GM18907 (cell line): ENCODE data around the gene PALLD.
"Not testable (repeated sequence)": the region's sequence is repeated elsewhere in the genome, so short reads cannot be mapped to it uniquely, and the experiment has no call there.

ENCODE experiments used
- ATAC-seq: cut with Tn5 transposase; IDR thresholded peaks from one replicate; pipeline ENCODE4 v1.9.1; 2021; ENCODE audit warnings: mild to moderate bottlenecking, moderate library complexity; ENCODE audit not compliant: unreplicated experiment

The PALLD gene

DNA sequence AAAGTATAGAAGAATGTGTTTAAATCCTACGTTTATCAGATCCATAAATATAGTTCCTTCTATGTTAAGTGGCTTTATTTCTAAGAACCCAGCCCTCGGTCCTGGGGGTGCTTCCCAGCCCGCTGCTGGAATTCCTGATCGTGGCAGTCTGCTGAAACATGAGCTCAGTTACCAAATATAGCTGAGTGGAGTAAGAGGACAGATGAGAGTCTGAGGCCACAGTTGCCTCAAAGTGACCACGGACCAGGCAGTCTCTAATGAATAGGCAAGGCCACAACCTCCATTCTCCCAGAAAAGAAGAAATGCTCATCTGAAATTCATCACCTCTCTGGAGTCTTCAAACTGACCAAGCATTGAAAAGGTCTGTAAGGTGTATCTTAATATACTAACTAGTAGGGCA lies at the start of gene PALLD:
PALLD (plus strand) TSS at position 219 of the 400 bp plus-strand sequence.
- no peak for ATAC-seq

DNA sequence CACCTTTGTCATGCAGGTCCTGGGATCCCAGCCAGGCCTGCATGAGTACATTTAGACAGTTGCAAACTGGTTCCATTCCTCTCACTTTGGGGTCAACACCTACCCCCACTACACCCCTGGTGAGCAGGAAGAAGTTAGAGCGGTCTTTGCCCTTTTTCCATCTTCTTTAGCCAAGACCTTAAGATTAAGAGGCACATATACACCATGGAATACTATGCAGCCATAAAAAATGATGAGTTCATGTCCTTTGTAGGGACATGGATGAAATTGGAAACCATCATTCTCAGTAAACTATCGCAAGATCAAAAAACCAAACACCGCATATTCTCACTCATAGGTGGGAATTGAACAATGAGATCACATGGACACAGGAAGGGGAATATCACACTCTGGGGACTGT lies 47.8 kb upstream of the PALLD start:
- not testable (repeated sequence) for ATAC-seq

- no peak for ATAC-seq
Observed at GRCh38 chr4:168449719-168450452, 47.0 kb upstream of the PALLD start.

GRCh38 chr4:168451331-168451730 lies 45.5 kb upstream of the PALLD start:
- peak; percentile 29 for ATAC-seq

DNA sequence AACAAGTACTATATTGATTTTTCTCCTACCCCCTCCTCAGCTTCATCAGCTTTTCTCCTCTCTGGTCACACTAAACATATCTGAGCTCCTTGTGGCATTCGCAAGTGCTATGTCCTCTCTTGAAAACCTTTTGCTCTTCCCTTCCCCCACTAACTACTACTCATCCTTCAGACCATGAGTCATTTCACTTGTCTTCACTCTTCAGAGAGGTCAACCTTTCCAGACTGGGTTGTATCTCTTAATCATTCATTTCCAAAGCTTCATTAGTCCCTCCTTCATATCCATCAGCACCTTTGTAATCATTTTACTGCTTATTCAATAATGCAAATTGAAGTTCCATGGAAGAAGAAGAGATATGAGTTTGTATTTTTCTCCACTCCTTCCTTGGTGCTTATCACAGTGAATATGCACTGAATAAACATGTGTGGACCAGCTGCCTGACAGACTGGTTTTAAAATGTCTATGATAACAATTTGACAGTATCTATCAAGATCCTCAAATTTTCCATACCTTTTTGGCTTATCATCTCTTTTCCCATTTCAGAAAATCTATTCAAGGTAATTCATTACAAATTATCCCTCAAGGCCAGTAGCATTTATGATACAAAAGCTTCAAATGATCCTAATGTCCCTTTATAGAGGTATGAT lies 45.0 kb upstream of the PALLD start:
- ATAC-seq = peak; percentile 91

GRCh38 chr4:168453146-168453545 lies 43.7 kb upstream of the PALLD start:
- no peak for ATAC-seq

- ATAC-seq = not testable (repeated sequence)
Observed at GRCh38 chr4:168458256-168458655, 38.6 kb upstream of the PALLD start.

DNA sequence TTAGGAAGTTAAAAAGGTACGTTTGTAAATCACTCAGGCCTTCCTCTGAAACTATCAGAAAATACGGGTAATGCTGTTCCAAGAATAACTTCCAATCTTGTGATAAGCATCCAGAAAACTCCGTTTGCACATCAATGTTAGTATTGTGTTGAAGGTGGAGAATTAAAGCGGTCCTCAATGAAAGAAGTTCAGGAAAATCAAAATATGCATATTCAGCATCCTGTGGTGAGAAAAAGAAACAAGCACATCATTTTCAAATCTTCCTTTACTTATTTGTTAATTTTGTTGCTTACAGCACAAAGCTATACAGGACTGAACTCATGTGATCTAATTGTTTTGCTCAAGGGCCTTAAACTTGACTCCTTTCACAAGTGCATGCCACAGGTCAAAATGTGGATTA lies 35.0 kb upstream of the PALLD start:
- ATAC-seq = no peak

GRCh38 chr4:168472920-168473319 lies 23.9 kb upstream of the PALLD start:
- ATAC-seq = no peak

DNA sequence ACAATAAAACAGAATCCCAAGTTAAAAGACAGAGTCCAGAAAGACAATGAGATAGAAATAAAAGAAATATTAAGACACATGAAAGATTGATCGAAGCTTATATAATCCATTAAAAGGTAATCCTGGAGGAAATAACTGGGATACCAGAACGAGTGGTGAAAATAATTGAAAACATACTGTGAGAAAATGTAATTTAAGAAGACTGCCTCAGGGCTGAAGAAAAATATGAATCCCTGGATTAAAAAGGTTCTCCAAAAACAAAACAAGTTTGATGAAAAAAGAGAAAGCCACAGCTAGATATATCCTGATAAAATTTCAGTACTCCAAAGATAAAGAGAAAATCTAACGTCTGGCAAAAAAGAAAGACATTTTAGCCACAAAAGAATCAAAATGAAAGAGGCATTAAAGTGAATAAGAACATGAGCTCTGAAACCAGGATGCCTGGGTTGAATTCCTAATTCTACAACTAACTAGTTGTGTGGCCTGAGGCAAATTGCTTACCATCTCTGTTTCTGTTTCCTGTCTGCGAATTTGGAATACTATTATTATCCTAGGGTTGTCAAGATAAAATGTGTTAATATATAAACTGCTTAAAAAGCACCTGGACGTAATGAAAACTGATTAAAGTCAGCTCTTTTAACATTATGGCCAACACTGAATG lies 22.1 kb upstream of the PALLD start:
- ATAC-seq = no peak

DNA sequence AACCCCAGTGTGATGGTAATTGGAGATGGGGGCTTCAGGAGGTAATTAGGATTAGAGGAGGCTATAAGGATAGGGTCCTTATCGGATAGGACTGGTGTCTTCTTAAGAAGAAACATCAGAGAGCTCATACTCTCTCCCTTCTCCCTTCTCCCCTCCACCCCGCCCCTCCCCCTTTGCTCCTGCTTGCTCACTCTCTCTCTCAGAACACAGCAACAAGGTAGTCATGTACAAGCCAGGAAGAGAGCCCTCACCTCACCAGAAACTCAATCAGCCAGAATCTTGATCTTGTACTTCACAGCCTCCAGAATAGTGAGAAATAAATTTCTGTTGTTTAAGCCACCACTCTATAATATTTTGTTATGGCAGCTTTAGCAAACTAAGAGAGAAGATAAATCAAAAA lies 21.1 kb upstream of the PALLD start:
- no peak for ATAC-seq

- ATAC-seq = no peak
Observed at GRCh38 chr4:168478868-168479267, 18.0 kb upstream of the PALLD start.

- ATAC-seq = peak; percentile 50
Observed at GRCh38 chr4:168480931-168481611, 15.8 kb upstream of the PALLD start.

- no peak for ATAC-seq
Observed at GRCh38 chr4:168483811-168484210, 13.0 kb upstream of the PALLD start.

DNA sequence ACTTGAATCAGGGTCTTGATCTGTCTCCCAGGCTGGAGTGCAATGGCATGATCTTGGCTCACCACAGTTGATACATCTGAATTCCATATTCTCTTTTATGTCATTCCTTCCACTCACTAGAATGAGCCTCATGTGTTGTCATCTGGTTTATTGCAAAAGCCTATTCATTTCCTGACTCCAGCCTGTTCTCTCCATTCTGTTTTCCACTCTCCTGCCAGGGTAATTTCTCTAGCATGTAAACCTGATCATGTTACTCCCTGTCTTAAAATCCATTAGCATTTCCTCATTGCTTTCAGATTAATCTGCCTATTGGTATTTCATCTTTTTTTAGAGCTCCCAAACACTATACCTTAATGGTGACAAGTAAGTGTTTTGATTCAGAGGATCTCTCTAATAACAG lies 12.2 kb upstream of the PALLD start:
- no peak for ATAC-seq

DNA sequence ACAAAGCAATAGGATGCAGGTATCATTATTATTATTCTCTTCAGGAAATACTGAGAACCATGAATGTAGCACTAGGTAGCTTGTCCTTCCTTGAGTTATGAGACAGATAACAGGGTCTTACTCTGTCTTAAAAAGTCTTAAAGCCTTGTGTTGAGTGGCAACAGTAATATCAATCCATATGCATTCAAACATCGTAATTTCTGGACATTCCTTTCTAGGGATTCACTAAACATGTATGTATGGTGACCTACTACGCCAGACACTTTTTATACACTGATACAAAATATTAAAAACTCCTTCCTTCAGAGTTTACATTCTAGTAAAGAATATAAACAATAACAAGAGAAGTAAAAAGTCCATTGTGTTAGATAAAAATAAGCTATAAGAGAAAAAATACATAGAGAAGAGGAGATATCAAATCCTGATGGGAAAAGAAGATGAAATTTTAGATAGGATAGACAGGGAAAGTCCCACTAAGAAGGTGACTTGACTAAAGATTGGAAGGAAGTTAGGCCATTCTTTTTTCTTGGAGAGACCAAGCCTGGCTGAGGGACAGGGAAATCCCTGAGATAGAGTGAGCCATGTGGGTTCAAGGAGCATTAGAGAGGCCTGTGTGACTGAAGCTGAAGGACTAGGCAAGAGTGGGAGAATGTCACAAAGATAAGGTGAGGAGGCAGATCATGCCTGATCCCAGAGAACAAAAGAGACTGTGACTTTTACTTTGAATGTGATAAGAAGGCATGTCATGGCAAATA lies 11.5 kb upstream of the PALLD start:
- no peak for ATAC-seq

GRCh38 chr4:168486912-168487281 lies 10.0 kb upstream of the PALLD start:
- ATAC-seq = no peak

DNA sequence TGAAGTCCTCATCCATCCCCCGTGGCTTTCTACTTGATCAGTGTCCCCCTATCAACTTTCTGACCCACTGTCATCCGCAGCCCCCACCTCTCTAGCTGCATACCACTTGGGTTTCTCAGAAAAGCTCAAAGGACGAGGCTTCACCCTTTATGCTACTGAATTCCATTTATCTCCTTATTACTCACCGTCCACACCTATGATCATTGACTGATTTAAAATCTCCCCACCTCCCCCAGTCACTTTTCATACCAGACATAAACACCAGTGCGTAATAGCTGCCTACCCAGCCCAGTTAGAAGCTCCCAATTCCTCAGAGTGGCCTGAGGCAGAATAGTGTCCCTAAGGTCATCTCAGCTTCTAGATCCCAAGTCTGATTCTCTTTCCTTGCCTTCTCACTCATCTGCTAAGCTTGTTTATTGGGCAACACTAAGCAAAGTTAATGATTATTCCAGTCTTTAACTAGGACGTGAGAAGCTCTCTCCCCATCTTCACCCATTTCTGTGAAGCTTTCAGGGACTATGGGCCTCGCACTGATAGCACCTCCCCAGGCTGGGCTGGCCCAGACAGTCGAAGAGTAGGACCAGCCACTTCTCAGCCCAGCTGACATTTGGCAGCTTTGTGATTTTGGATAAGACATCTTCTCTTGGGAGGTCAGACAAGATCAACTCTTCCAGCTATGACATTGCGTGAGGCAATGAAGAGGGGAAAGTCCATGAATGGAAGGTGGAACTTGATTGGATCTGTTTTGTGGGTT lies 9.4 kb upstream of the PALLD start:
- no peak for ATAC-seq

- ATAC-seq = no peak
Observed at GRCh38 chr4:168488869-168489274, 8.0 kb upstream of the PALLD start.

GRCh38 chr4:168489616-168490015 lies 7.2 kb upstream of the PALLD start:
- ATAC-seq = no peak
